HL-60/S4 treated with retinoic acid at 250 ng/mL for 4 days and 3 days (cell line): Measurements from ENCODE around the gene MR1.

Experiments
- in situ Hi-C: fragments of 300-500 bp; cut with MboI; formaldehyde crosslinking; loops from 2 replicates; pipeline ENCODE4 v1.7.0; 2022; ENCODE audit warnings: low sequenced_read_pairs

Gene MR1

DNA sequence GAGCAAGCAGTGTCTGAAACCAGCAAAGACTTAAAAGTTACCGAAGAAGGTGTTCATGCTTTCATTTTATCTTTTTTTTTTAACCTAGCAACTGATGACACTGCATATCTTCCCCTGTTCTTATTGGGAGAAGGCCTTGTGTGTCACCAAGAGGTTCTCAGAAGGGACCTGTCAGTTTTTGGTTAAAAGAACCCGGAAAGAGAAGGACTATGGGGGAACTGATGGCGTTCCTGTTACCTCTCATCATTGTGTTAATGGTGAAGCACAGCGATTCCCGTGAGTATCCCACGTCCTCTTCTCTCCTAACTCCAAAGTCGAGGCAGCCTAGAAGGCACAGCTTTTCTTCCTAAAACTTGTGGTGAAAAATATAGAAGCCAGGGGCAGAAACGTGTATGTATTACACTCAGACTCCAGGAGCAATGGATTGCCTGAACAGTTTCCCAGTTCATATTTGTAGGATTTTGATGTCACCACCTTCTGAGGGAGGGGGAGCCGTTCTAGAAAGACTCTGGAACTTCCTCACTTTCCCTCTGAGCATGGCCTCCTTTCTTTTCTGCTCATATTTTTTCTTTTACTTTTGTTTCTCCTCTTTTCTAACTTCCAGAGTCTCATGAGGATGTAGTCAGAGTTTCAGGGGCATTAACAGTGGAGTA lies at the start of gene MR1:
MR1 (plus strand) TSS at position 185 of the 653 bp plus-strand sequence; CDS start at position 210, 25 bp downstream.
- in situ Hi-C loops, result no loop called here

DNA sequence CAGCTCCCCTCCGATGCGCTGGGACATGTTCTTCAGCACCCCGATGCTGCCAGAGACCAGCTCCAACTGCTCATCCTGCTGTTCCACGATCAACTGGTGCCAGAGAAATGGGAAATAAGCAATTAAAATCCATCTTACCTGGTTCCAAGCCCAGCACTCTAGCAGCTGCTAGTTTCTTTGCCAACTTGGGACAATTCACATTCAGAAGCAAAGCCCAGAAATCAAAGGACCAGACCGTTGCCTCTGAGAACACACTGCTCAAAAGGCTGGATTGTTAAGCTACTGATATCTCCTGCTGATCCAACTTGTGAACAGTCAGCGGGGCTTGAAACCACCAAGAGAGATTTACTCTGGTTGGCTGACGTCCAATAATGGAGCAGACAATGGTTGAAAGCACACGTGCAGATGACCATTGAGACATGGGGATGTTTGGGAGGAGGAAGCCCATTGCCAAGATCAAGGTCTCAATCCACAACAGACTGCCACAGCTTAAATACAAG lies 45.5 kb upstream of the MR1 start:
- in situ Hi-C loops, result no loop called here

DNA sequence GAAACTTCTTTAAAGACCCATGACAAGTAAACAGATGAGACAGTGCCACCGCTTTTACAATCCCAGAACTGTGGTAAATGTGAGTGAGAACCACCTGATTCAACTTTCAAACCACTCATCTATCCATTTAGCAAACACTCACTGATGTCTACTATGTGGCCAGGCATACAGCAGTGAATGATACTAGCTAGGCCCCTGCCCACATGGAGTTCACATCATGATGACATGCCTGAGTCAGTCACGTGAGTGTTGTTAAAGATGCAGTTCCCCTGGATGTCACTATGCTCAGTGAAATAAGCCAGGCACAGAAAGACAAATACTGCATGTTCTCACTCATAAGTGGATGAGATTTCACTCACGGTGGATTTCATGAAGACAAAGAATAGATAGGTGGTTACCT lies 39.5 kb upstream of the MR1 start:
- in situ Hi-C loops, result no loop called here

DNA sequence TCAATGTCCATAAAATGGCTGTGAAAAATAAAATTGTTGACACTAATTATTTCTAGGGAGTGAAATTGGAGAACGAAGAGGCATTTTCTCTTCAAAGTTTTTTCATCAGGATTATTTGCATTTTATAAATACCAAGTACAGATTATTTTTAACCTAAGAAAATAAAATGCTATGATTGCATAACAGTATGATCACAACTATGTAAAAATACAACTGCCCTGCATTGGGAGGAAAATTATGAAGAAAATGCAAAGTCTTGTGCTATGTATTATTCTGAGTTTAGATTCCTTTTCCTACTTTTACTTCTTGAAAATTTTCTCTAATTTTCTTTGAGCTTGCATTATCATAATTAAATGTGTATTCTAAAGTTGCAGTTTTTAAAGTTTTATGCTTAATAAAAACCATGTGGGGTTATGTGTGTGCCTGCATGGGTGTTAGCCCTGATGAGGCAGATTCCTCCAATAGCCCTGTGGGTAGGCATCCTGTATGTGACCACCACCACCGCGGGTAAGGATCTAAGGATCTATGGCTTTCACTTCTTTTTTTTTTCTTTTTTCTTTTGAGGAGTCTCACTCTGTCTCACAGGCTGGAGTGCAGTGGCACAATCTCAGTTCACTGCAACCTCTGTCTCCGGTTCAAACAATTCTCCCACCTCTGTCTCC lies 35.8 kb upstream of the MR1 start:
- in situ Hi-C loops, result no loop called here

DNA sequence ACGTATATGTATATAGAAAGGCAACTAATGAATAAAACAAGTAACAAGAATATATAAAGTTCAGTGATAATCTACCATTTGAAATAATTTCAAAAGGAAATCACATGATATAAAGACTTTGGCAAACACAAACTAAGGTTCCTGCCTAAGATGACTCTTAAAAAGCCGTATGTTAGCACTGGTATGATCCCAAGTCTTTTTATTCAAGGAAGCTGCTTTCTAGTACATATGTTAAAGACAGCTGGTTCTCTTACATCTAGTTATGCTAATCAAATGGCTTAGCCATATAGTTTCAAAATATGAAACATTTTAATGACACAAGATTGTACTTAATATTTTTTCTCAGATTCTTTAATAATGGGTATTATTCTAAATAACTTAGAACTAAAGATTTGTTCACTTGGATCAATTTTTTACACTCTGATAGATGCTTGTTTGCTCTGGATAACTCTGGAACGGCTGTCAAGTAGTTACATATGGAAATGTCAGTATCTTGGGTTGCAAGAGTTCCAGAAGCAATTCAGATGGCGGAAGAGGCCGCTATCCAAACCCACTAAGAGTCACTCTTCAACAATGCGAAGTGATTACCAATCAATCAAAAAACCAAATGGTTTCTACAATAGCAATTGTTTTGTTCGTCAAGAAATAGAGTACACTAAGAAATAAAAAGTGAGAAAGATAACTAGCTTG lies 32.5 kb upstream of the MR1 start:
- in situ Hi-C loops, result no loop called here

DNA sequence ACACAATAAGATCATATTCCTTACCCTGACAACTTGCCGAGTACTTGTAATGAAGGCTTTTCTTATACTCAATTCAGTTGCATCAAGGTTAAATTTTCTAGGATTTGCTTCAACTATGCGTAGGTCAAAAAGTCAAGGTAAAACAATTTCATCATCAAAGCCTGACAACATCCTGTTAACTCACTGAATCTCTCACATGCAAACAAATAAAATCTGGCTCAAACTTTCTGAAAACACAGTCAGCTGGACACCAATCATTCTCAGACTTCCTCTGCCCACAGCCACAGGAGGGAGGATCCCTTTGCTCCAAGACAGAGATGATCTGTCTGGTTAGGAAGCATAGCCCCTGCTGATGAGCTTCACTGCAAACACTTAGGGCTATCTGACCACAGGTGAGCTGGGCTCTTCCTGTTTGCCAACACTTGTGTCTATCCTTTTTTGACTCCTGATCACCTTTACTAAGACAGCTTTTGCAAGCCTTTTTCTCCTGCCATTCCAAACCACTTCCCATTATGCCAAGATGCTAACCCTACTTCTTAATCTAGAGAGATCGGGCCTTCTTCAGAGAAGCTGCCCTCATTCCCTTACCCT lies 31.1 kb upstream of the MR1 start:
- in situ Hi-C loops, result no loop called here

DNA sequence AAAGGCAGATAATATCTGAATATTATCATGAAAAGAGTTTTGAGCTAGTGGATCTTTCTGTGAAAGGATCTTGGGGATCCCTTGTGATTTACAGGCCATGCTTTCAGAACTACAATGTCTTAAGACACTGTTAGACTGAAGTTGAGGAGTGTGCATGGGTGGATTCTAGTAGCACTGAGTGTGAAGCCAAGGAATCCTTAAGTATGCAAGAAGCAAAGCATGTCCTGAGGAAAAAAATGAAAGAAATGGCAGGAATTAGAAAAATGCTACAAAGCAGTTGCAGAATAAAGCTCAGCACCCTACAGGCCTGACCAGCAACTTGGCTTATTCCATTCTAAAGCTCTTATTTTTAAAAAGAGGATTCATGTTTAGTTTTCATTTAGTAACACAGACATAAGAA lies 23.0 kb upstream of the MR1 start:
- in situ Hi-C loops, result no loop called here

DNA sequence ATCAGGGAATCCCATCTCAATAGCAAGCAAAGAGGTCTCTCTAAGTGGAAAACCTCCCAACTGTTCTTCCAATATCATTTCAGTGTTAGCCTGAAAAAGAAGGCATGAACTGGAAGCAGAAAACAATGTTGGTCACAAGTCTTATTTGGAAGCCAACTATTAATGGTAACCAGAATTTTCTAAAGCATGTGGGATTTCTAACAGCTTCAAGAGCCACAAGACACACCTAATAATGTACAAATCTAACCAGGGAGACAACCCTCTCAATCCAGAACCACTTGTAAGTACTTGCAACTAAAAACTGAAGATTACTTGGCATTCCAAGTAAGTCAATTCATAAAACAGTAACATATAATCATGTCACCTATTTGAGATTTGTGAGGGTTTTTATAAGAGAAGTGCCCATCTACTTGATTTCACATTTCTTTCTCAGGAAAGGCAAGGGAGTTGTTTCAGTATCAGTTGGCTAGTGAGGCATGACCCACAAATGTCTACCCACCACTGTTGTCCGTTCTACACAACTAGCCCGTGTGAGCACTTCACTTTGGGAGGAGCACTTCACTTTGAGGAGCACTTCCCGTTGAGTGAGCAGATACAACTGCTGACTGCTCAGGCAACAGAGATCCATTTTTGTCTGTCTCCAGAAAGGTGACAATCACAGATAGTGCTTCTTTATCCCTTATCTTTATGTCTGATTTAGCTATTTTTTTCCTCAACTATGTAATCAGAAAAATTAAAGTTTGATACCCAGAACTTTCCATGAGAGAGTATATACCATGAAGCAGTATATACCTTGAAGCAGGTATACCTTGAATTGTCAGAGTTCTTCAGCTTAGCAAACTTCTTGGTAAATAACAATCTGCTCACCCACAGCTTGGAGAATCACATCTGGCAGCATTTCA lies 22.2 kb upstream of the MR1 start:
- in situ Hi-C loops, result no loop called here

DNA sequence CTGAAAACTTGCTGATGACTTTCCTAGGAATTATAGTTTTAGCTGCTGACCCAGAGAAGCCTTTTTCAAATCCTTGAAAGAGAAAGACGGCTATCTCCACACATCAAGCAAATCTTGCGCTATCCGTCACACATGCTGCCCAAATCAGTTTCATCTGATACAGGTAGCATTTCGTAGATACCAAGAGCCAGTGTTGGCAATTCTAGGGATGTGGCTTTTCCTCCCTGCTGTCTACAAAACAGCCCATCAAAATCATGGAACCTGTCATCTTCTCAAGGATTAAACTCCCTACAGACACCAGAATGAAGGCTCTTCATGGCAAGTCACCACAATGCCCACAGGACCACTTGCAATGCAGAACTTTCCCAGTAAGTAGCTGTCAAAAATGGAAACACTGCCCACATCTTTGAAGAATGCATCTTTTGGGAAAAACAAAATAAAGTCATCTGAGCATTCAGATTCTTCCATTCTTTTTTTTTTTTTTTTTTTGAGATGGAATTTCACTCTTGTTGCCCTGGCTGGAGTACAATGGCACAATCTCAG lies 21.5 kb upstream of the MR1 start:
- in situ Hi-C loops, result no loop called here

DNA sequence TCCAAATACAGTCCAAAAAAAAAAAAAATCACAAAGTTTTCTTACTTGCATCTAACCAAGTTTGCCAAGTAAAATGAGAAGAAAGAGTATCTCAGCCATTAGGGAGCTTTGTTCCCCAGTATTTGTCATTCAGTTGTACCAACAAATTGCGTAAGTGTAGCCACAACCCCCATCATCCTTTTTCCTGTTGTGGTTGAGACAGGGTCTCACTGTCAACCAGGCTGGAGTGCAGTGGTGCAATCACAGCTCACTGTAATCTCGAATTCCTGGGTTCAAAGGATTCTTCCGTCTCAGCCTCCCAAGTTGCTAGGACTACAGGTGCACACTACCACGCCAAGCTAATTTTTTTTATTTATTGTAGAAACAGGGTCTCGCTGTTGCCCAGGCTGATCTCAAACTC lies 20.6 kb upstream of the MR1 start:
- in situ Hi-C loops, result no loop called here

DNA sequence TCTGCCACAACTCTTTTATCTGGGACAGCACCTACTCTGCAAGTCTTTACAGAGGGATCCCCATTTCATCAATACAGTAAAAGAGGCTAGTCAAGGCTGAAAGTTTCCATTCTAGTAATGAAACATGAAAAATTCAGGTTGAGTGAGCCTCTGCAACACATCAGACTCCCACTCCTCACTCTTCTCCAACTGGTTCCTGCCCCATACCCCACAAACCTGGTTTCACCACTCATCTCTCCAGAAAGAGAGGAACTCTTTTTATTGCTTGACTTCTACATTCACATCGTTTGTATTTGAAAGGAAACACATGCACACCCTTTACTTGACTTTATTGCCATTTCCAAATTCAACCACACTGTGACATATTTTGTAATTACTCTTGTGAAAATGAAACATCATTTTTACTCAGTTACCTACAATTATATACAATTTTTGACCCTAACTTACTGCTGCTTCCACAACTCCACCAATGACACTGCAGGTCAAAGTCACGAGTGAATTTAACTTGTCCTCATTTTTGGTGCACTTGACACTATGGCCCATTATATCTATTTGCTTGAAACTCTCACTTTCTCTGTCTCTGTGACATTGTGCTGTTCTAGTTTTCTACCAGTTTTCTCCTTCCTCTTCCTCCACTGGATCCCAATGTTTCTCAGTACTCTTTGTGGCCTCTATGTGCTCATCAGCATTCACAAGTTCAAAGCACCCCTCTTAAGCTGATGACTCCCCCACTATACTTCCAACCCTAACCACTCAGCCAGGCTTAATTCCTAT lies 19.1 kb upstream of the MR1 start:
- in situ Hi-C loops, result no loop called here

DNA sequence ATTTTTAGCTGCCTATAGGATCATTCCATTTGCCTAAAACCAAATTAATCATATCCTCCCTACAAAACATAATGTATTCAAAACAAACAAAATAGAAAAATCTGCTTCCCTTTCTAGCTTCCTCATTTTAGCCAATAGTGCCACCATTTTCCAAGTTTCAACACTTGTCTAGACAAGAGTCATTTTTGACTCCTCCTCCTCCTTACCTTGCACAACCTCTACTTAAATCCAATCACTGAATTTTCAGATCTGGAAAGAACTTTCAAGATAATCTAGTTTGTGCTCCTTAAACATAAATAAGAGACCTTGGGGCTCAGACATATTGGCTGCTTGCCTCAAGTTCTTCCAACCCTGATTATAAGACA lies 18.6 kb upstream of the MR1 start:
- in situ Hi-C loops, result no loop called here

DNA sequence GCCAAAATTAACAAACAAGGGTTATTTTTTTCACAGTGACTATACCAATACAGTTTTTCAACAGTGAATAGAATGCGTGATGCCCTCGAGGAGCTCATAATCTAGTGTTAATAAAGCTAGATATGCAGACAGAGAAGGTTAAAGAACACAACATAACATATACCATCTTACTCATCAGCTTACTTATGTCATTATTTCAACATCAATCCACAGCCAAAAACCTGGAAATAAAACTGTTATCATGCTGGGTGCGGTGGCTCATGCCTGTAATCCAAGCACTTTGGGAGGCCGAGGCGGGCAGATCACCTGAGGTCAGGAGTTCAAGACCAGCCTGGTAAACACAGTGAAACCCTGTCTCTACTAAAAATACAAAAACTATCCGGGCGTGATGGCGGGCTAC lies 17.2 kb upstream of the MR1 start:
- in situ Hi-C loops, result no loop called here

DNA sequence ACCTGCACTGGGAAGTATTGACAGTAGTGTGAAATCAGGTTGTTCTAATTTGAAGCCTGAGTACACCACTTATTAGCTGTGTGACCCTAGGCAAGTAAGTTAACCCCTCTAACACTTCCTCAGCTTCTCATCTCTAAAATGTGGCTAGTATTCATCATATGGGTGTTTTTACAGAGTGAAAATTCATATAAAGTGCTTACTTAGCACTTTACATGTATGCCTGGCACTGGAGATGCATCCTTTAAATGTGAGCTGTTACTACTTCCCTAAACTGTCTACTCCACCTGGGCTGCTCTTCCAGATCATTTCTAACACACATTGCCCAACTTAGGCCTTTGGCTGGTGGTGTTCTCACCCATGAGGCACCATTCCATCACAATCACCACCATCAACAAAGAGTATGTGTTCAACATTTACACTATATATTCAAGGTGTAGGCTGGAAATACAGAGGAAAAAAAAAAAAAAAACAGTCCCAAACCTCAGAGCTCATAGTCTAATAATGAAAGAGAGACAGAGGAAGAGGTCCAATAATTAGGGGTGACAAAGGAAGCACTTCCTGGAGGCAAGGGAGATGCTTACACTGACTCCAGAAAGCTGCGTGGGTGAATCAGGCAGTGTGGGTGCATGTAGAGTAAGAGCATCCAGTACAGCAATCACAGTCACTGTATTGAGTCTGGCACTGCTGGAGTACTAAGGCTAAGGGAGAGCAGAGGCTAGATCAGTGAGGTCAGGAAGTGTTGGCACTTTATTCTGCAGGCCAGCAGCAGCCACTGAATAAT lies 14.7 kb upstream of the MR1 start:
- in situ Hi-C loops, result no loop called here

DNA sequence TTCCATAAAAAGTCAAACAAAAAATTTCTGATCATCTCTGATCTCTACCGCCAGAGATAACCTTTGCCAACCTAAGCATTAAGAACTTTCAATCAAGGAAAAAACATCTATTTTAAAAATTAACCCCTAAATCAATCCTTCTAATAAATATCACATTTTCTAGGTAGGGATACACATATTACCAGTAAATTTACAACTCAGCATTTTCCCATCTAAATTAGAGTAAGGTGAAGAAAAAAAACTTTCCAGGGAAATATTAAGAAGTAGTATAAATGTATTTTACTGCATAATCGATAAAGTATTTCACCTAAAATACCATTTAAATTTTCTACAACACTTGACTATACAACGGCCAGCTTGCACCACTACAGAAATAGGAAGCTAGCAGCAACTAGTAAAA lies 12.6 kb upstream of the MR1 start:
- in situ Hi-C loops, result no loop called here

DNA sequence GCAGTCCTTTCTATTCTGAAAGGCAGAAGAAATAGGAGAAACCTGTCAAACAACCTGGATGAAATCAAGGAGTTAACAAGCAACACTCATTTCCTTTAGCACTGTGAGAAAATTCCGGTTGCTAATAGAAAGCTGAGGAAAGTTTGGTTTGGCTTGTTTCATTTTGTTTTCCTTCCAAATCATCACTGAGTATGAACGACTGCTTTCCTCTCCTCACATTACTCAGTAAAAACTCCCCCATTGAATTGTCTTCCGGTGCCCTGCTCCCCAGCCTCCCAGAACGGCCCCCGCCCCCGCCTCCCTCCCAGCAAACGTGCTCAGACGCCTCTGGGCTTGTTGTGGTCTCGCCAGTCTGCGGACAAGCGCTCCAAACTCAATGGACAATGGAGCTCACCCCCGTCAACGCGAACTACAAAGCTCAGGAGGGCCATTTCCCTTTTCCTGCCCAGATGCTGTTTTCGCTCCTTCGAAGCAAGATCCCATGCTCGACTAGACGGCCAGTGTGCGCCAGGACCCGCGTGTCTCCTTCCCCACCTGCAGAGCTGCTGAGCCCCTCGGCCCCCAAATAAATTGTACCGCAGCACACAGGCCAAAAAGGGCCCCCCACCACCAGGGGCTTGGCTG lies 11.9 kb upstream of the MR1 start:
- in situ Hi-C loops, result no loop called here

DNA sequence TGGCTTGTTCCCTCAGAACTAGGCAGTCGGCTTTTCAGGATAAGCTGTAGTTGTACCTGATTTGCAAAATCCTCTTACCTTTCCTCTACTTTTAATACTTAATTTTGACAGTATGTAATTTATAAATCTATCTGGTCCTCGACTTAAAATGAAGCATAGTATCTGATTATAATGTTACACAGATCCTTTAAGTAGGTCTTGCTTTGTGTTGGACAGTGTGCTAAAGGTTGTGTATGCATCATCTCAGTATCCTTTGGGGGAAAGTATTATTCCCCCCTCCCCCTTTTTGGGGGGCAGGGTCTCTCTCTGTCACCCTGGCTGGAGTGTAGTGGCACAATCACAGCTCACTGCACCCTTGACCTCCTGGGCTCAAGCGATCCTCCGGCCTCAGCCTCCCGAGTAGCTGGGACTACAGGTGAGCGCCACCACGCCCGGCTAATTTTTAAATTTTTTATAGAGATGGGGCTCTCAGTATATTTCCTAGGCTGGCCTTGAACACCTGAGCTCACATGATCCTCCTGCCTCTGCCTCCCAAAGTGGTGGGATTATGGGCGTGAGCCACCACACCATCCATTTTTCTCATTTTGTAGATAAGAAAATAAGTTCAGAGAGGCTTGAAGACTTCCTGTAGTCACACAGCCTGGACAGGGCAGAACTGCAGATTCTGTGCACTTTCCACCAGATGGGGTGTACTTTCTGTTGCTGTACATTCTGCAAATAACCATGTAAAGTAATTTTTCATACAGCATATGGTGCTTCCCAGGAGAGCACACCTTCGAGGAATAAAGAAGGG lies 10.3 kb upstream of the MR1 start:
- in situ Hi-C loops, result no loop called here

DNA sequence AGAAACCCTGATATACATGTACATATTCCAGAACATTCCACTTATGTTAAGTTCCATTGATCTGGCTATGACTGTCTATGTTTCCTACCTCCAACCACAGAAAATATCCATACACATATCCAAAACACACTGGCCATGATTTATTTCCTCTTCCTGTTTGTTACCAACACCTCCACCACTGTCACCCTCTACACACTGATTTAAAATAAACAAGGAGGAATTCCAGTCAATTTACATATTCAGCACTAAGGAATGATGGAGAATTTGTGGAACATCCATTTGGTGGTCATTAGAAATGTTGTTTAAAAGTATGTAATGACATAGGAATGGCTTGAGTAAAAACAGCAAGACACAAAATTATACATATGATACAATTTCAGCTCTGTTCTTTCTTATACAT lies 5.6 kb upstream of the MR1 start:
- in situ Hi-C loops, result no loop called here
